ENCODE results near the gene TLR7.

TLR7 gene

GRCh38 chrX:12866451-12867377 lies at the start of gene TLR7:
Gene TLR7, plus strand, starts transcription at chrX:12867072. Its CDS starts 507 bp downstream, at chrX:12867579.
- no peak for DNase-seq

GRCh38 chrX:12817528-12817927 lies 49.3 kb upstream of the TLR7 start:
- no peak for DNase-seq

GRCh38 chrX:12819222-12819621 lies 47.6 kb upstream of the TLR7 start:
- DNase-seq = no peak

DNA sequence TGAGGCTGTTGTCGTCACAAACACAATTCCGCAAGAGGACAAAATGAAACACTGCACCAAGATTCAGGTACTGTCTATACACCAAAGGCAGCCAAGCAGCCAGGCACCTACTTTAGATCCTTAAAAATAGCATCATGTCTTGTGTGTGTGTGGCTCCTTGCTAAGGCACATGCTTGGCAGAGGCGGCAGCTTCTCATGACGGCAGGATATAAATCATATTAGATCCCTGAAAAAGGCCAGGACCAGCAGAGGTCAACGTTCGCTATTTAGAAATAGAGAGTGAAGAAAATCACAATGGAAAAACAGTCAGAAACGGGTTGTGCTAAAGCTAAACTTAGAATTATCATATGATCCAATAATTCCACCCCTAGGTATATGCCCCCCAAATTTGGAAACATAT lies 46.1 kb upstream of the TLR7 start:
- no peak for DNase-seq

- no peak for DNase-seq
Measured at GRCh38 chrX:12824944-12825343, 41.9 kb upstream of the TLR7 start.

DNA sequence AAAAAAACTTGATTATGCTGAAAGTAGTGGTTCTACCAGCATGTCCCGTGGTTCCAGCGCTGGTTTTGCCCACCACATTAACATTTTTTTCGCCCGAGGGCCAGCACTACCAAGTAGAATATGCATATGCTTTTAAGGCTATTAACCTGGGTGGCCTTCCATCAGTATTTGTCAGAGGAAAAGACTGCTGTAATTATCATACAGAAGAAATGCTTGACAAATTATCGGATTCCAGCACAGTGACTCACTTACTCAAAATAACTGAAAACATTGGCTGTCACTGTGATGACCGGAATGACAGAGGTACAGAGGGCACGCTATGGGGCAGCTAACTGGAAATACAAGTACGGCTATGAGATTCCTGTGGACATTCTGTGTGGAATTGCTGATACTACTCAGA lies 41.1 kb upstream of the TLR7 start:
- no peak for DNase-seq

GRCh38 chrX:12843061-12843667 lies 23.7 kb upstream of the TLR7 start:
- no peak for DNase-seq

DNA sequence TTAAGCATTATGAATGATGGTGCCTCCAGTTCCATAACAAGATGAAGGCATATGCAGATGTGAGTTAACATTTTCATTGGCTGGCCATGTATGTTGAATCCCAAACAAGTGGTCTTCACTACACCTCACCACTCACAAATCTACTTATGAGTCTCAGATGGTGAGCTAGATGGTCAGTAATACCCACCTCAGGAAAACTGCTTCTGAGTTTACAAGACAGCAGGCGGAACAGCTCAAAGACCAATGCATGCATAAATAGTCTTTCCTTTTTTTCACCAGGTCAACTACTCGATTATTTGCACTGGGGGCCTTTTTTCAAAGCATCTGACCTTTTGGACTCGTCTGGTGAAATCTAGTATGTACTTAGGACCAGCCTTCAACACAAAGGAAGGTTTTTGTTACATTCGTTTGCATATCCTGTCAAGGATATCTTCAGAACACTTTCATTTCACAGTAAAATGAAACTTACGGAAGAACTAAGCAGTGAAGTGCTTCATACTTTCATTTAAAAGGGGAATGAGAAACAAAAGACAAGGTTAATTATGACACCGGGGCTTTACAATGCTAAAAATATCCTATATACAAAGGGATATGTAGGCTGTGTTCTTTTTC lies 23.1 kb upstream of the TLR7 start:
- no peak for DNase-seq

- DNase-seq = no peak
Measured at GRCh38 chrX:12844319-12844718, 22.6 kb upstream of the TLR7 start.

DNA sequence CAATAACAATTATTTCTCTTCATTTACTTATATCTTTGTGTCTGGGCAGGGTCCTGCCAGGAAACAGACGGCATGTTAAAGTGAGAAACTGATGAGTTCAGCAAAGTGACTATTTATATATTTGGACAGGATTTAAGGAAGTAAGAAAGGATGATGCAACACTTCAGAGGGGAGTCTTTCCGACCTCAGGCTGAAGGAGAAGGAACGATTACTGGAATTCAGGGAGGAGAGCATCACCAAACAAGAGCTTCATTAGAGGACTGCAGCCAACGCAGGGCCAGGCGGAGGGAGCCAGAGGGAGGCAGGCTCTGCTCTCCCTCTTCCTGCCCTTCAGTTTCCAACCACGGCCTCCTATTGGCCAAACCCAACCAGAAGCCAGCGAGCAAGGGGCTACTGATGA lies 1.5 kb upstream of the TLR7 start:
- DNase-seq = no peak

DNA sequence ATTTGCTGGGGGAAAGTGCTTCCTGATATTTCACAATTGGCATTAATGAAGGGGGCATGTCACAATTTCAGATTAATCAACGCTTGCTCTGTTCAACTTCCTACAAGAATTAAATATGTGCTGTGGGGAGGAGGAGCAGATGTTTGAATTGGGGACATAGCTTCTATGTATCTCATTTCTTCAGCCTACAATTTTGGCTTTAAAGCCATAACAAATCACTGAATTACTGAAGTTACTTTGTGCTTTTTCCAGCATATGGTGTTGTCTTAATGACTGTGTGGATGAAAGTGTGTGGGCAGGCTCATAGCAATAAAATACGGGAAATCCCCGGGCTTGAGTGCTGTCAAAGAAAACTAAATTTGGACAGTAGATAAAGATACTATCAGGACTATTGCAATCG lies 813 bp downstream of the TLR7 start:
- no peak for DNase-seq

DNA sequence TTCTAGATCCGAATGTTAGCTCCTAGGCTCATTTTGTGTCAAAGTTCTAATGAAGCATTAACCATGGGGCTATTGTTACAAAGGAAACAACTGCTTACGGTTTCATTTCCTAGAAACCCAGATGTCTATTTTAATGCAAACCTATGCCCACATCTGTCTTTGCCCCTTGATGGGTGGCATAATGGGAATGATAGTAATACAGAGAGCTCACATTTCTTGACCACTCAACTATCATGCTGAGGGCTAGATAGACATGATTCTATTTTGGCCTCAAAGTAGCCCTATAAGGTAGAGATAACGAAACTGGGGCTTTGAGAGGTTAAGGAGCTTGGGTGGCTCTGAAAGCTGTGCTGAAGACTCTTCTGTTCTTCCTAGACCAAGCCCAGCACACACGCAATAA lies 1.9 kb downstream of the TLR7 start:
- no peak for DNase-seq

GRCh38 chrX:12871257-12871656 lies 4.4 kb downstream of the TLR7 start:
- no peak for DNase-seq

DNA sequence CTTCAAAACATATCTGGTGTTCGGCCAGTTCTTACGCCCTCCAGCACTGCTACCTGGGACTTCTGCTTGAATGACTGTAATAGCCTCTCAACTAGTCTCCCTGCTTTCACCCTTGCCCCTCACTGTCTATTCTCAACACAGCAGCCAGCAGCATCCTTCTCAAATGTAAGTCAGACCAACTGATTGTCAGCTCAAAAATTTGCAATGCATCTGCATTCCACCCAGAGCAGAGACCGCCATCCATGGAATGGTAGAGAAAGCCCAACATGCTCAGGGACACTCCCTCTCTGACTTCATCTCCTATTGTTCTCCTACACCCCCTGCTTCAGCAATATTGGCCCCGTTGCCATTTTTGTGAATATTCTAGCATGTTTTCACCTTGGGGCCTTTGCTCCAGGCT lies 5.9 kb downstream of the TLR7 start:
- no peak for DNase-seq

GRCh38 chrX:12874581-12874980 lies 7.7 kb downstream of the TLR7 start:
- no peak for DNase-seq

GRCh38 chrX:12877386-12877785 lies 10.5 kb downstream of the TLR7 start:
- DNase-seq = no peak

DNA sequence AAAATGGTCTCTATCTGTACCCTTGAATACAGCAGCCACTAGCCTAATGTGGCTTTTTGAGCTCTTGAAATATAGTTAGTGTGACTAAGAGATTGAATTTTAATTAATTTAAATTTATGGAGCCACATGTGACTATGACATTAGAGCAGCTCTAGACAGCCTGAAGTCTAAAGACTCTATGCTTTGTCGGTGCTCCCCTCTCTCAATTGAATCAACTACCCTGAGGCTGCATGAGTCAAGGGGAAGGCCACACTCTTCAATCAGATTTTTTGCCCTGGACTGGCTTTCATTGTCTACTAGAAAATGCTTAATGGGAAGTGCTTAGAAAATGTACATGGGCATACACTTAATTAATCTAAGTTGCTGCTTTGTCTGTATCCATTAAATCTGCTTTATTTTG lies 11.7 kb downstream of the TLR7 start:
- no peak for DNase-seq

DNA sequence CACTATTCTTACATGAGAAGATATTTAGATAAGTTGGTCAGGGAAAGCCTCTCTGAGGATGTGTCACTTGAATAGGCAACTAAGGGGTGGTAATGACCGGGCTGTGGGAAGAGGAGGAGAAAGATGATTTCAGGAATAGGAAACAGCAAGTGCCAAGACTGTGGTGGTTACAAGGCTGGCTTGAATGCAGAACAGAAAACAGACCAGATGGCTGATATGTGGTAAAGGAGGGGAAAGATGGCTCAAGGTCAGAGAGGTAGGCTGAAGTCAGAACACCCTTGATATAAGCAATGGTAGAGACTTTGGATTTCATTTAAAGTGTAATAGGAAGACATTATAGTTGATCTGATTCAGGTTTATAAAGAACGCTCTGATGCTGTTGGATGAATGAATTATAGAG lies 15.0 kb downstream of the TLR7 start:
- no peak for DNase-seq

DNA sequence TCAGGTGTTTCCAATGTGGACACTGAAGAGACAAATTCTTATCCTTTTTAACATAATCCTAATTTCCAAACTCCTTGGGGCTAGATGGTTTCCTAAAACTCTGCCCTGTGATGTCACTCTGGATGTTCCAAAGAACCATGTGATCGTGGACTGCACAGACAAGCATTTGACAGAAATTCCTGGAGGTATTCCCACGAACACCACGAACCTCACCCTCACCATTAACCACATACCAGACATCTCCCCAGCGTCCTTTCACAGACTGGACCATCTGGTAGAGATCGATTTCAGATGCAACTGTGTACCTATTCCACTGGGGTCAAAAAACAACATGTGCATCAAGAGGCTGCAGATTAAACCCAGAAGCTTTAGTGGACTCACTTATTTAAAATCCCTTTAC lies 18.6 kb downstream of the TLR7 start:
- no peak for DNase-seq

DNA sequence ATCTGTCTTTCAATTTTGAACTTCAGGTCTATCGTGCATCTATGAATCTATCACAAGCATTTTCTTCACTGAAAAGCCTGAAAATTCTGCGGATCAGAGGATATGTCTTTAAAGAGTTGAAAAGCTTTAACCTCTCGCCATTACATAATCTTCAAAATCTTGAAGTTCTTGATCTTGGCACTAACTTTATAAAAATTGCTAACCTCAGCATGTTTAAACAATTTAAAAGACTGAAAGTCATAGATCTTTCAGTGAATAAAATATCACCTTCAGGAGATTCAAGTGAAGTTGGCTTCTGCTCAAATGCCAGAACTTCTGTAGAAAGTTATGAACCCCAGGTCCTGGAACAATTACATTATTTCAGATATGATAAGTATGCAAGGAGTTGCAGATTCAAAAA lies 19.7 kb downstream of the TLR7 start:
- no peak for DNase-seq

DNA sequence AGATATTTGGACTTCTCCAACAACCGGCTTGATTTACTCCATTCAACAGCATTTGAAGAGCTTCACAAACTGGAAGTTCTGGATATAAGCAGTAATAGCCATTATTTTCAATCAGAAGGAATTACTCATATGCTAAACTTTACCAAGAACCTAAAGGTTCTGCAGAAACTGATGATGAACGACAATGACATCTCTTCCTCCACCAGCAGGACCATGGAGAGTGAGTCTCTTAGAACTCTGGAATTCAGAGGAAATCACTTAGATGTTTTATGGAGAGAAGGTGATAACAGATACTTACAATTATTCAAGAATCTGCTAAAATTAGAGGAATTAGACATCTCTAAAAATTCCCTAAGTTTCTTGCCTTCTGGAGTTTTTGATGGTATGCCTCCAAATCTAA lies 20.3 kb downstream of the TLR7 start:
- DNase-seq = no peak

GRCh38 chrX:12887767-12888166 lies 20.9 kb downstream of the TLR7 start:
- DNase-seq = no peak

DNA sequence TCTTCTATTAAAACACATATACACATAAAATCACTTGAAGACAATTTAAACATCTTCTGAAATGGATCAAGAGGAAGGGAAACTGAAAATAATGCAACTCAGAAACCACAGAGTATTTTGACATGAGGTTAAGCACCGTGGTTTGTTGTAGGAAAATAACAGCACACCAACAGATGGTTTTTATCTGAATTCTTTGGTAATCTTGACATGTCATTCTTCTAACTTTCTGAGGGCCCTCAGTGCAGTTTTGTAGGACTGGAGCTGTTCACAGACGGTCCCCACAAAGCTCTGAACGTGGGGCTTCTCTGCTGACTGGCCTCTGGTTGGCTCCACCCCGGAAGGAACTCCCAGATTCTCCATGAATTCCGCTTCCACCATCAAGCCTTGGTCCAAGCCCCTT lies 23.6 kb downstream of the TLR7 start:
- no peak for DNase-seq

GRCh38 chrX:12891171-12891570 lies 24.3 kb downstream of the TLR7 start:
- DNase-seq = no peak
